K562 (cell line): ENCODE results near the gene PHKB. TPM values are rescaled to one million over a fixed set of nuclear protein-coding genes. Genes with fewer than 3 reads are reported as not detected.
A peak's percentile ranks its signal among the peaks of the same experiment; 100 is the strongest.

ENCODE experiments used
- CREB1 ChIP-seq, 2 experiments: sonication (generic) in 1 of 2; formaldehyde crosslinking in 1 of 2; IDR thresholded peaks; 2 replicates each; pipeline versions ENCODE4 v1.6.1 to v1.8.0; 2012 to 2022; ENCODE audit warnings: inconsistent platforms in 1 of 2, mild to moderate bottlenecking in 1 of 2, missing genetic modification reagents in 1 of 2, moderate library complexity in 1 of 2
- HDAC3 ChIP-seq: fragments of 450-650 bp; IDR thresholded peaks from 2 replicates; pipeline ENCODE4 v1.6.1; 2018; ENCODE audit warnings: borderline replicate concordance, mild to moderate bottlenecking, moderate library complexity; ENCODE audit not compliant: partially characterized antibody
- MAFK ChIP-seq: IDR thresholded peaks from 2 replicates; pipeline ENCODE4 v1.6.1; 2011; ENCODE audit warnings: low read length, improper control_type of control experiment
- NCOA2 ChIP-seq, 2 experiments: fragments of 450-650 bp; IDR thresholded peaks; 2 replicates each; pipeline ENCODE4 v1.6.1; 2018; ENCODE audit warnings: mild to moderate bottlenecking in 2 of 2, moderate library complexity in 1 of 2; ENCODE audit not compliant: partially characterized antibody in 2 of 2
- POLR2AphosphoS5 ChIP-seq: IDR thresholded peaks from 2 replicates; pipeline ENCODE4 v1.6.1; 2011; ENCODE audit warnings: mild to moderate bottlenecking, low read depth, low read length, moderate library complexity; ENCODE audit not compliant: control insufficient read depth, insufficient read depth
- TEAD4 ChIP-seq, 2 experiments: sonication (generic) in 1 of 2; formaldehyde crosslinking in 1 of 2; IDR thresholded peaks; 2 replicates each; pipeline versions ENCODE4 v1.6.1 to v1.8.0; 2012 to 2022; ENCODE audit warnings: borderline replicate concordance in 1 of 2, inconsistent platforms in 1 of 2, low read length in 1 of 2, mild to moderate bottlenecking in 1 of 2, missing genetic modification reagents in 1 of 2
- ZNF143 ChIP-seq: sonication (generic); formaldehyde crosslinking; IDR thresholded peaks from 2 replicates; pipeline ENCODE4 v1.9.0; 2022; ENCODE audit warnings: mild to moderate bottlenecking, missing genetic modification reagents
- polyA plus RNA-seq, 8 experiments: library from polyadenylated mRNA; depleted of rRNA in 4 of 8; stranded (reverse) in 5 of 8; unstranded in 3 of 8; fragments of >200 nt; fragmentation: Nextera tagmentation in 2 of 8; fragmentation: Illumina TruSeq in 1 of 8; extraction: Ambion mirVana in 2 of 8; extraction: Trizol in 1 of 8; gene quantifications; 2 replicates each; pipeline versions ENCODE4 v1.2.1 to v1.2.3, GENCODE V29; 2011 to 2014; ENCODE audit warnings: inconsistent platforms in 1 of 8, missing spikeins in 1 of 8
- total RNA-seq, 7 experiments: library from RNA; depleted of rRNA in 6 of 7; stranded (reverse); fragments of >200 nt in 6 of 7; fragmentation: Illumina TruSeq in 2 of 7; extraction: Trizol in 2 of 7; gene quantifications; 2 replicates each; pipeline versions ENCODE4 v1.2.1 to v1.2.3, GENCODE V29; 2011 to 2021; ENCODE audit warnings: low replicate concordance in 1 of 7
- TF ChIP-seq, protein P1 (sequence below): fragments of 450-650 bp; IDR thresholded peaks from 2 replicates; pipeline ENCODE4 v1.6.1; 2016
- TF ChIP-seq, protein P2 (sequence below): sonication (generic); formaldehyde crosslinking; IDR thresholded peaks from 2 replicates; pipeline ENCODE4 v1.8.1; 2023; ENCODE audit warnings: mild to moderate bottlenecking, missing genetic modification reagents

The PHKB gene
- total and polyA plus RNA-seq, 9 of the 15 experiments (the other 6 are each of a cell fraction or from before 2014, with no cell fraction given) = 24.7 to 92.3 (median 67.0) TPM

DNA sequence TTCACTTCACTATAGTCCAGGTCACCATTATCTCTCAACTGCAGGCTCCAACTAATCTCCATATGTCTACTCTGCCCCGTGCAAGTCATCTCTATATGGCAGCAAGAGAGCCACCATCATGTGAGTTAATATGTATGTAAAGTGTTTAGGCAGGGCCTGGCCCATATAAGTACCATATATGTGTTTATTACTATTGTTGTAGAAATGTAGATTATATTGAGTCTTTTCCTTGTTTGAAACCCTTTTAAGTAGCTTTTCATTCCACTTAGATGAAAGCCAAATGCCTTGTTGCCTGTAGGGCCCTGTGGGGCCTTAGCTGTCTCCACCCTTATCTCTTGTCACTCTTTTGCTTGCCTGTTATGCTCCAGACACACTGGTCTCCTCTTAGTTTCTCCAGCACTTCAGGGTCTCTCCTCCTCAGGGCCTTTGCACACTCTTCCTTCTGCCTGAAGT is 164.0 kb downstream of the PHKB start (continued):
- TF ChIP-seq ZNF143 (CRISPR knock-in tag) = no peak
- TF ChIP-seq CREB1 (IDR thresholded peaks at IDR 0.05) = no peak
- no peak for TF ChIP-seq CREB1 (CRISPR knock-in tag; IDR thresholded peaks at IDR 0.05)
- TF ChIP-seq TEAD4 (IDR thresholded peaks at IDR 0.05; ENCODE audit: low read length) = peak; percentile 86
- TF ChIP-seq TEAD4 (CRISPR knock-in tag; IDR thresholded peaks at IDR 0.05; ENCODE audit: borderline replicate concordance) = no peak
- TF ChIP-seq, protein P1, sequence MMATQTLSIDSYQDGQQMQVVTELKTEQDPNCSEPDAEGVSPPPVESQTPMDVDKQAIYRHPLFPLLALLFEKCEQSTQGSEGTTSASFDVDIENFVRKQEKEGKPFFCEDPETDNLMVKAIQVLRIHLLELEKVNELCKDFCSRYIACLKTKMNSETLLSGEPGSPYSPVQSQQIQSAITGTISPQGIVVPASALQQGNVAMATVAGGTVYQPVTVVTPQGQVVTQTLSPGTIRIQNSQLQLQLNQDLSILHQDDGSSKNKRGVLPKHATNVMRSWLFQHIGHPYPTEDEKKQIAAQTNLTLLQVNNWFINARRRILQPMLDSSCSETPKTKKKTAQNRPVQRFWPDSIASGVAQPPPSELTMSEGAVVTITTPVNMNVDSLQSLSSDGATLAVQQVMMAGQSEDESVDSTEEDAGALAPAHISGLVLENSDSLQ = peak; percentile 72
- TF ChIP-seq, protein P2, sequence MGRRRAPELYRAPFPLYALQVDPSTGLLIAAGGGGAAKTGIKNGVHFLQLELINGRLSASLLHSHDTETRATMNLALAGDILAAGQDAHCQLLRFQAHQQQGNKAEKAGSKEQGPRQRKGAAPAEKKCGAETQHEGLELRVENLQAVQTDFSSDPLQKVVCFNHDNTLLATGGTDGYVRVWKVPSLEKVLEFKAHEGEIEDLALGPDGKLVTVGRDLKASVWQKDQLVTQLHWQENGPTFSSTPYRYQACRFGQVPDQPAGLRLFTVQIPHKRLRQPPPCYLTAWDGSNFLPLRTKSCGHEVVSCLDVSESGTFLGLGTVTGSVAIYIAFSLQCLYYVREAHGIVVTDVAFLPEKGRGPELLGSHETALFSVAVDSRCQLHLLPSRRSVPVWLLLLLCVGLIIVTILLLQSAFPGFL (CRISPR knock-in tag) = no peak
- no peak for TF ChIP-seq NCOA2 (IDR thresholded peaks at IDR 0.05; ENCODE audit: partially characterized antibody in 2 of 2)
- TF ChIP-seq POLR2AphosphoS5 = peak; percentile 75
- peak; percentile 77 for TF ChIP-seq HDAC3
- no peak; the same call in 1 of the 2 replicates for TF ChIP-seq MAFK
